Transverse colon (tissue), 4 donors: ENCODE data around the gene NXPH4. TPM values are rescaled to one million over a fixed set of nuclear protein-coding genes. Genes with fewer than 3 reads are reported as not detected.

ENCODE experiments used
- DNase-seq: peaks from one replicate; pipeline ENCODE4 v3.0.0-alpha.2; 2019
- H3K27ac ChIP-seq, 4 donors: fragments of 200-600 bp; sonication (generic); 2 replicates each; pipeline ENCODE4 v1.5.1; 2016 to 2018; ENCODE audit warnings: inconsistent platforms in 4 of 4
- H3K27me3 ChIP-seq: fragments of 200-600 bp; sonication (generic); 2 replicates; pipeline ENCODE4 v1.5.1; 2017; ENCODE audit warnings: inconsistent platforms
- H3K36me3 ChIP-seq, 4 donors: fragments of 200-600 bp; sonication (generic); 2 replicates each; pipeline ENCODE4 v1.5.1; 2017 to 2019; ENCODE audit warnings: inconsistent platforms in 4 of 4
- H3K4me1 ChIP-seq, 4 donors: fragments of 200-600 bp; sonication (generic); 2 replicates each; pipeline ENCODE4 v1.5.1; 2017 to 2020; ENCODE audit warnings: inconsistent platforms in 4 of 4
- H3K4me3 ChIP-seq, 4 donors: fragments of 200-600 bp; sonication (generic); 1 replicate in 1 of 4; 2 replicates in 3 of 4; pipeline versions ENCODE4 v1.5.1 to v1.6.1; 2017 to 2019; ENCODE audit warnings: inconsistent platforms in 4 of 4
- H3K9me3 ChIP-seq, 2 donors: fragments of 200-600 bp; sonication (generic); 2 replicates each; pipeline ENCODE4 v1.5.1; 2017 to 2019; ENCODE audit warnings: inconsistent platforms in 2 of 2
- CTCF ChIP-seq, 5 experiments: fragments of 200-600 bp in 3 of 5; fragments of 450-650 bp in 2 of 5; sonication (generic) in 3 of 5; IDR thresholded peaks; 1 replicate in 2 of 5; 2 replicates in 3 of 5; pipeline ENCODE4 v1.5.1; 2016 to 2017; ENCODE audit warnings: antibody characterized with exemption in 5 of 5, inconsistent platforms in 3 of 5, mild to moderate bottlenecking in 2 of 5, moderate library complexity in 1 of 5
- EP300 ChIP-seq: sonication (generic); formaldehyde crosslinking; IDR thresholded peaks from one replicate; pipeline ENCODE4 v1.6.1; 2017; ENCODE audit warnings: antibody characterized with exemption, low read depth
- POLR2A ChIP-seq: fragments of 450-650 bp; IDR thresholded peaks from one replicate; pipeline ENCODE4 v1.6.1; 2016; ENCODE audit warnings: antibody characterized with exemption, mild to moderate bottlenecking, moderate library complexity
- POLR2AphosphoS5 ChIP-seq, 3 donors: sonication (generic); formaldehyde crosslinking; IDR thresholded peaks; one replicate each; pipeline ENCODE4 v1.6.1; 2016; ENCODE audit warnings: antibody characterized with exemption in 3 of 3
- WGBS, 2 donors: methylation state at CpG; one replicate each; pipeline ENCODE4 v1.1.5; 2018; ENCODE audit warnings: low coverage in 1 of 2; 5-methylcytosine and 5-hydroxymethylcytosine counted together
- in situ Hi-C, 4 donors: fragments of 200-750 bp; cut with MboI; loops; one replicate each; pipeline versions ENCODE4 v1.15.0 to v1.15.1; 2017; ENCODE audit warnings: low sequenced_read_pairs in 3 of 4, low pct_ligation_motif_present in 1 of 4, low pct_unique_long_range_greater_than_20kb in 1 of 4
- intact Hi-C: fragments of 100-400 bp; cut with DNase I; formaldehyde crosslinking; loops from one replicate; pipeline ENCODE4 v1.15.1; 2023; ENCODE audit warnings: low total_unique reads
- total RNA-seq, 4 donors: library from RNA; depleted of rRNA; stranded (reverse); fragments of >200 nt; gene quantifications; one replicate each; pipeline ENCODE4 v1.1.0, GENCODE V29; 2016

NXPH4 gene
- total RNA-seq, 4 donors from 2014 or later: not detected

- no peak overlapping the region for H3K27ac ChIP-seq
- H3K27me3 ChIP-seq: peaks cover 88% of the 10 kb centered on the region
- H3K4me3 ChIP-seq: no peak overlapping the region
- peaks cover 11 to 28% (median 17%) of the 10 kb centered on the region in 4 donors for H3K4me1 ChIP-seq
- WGBS, 2 donors: 68 to 82% methylated on average over 3 to 22 of the region's 22 CpGs
- in situ Hi-C loops (no loop called here), intact Hi-C loops (no loop called here)
- TF ChIP-seq POLR2AphosphoS5 (IDR thresholded peaks at IDR 0.05): no peak
- no peak for TF ChIP-seq CTCF (IDR thresholded peaks at IDR 0.05)
- TF ChIP-seq EP300: no peak
- no peak for DNase-seq
- H3K9me3 ChIP-seq: no peaks in the 10 kb centered on the region
- no peaks in the 10 kb centered on the region for H3K36me3 ChIP-seq
These were observed 6.9 kb downstream of the NXPH4 start for GRCh38 chr12:57223191-57224165.

- in situ Hi-C loops: no loop called here
- intact Hi-C loops: no loop called here
- Histone ChIP-seq H3K4me3 (no peak overlapping the region), H3K4me1 (peaks cover 11 to 35% (median 21%) of the 10 kb centered on the region in 4 donors), H3K27ac (no peak overlapping the region), H3K9me3 (no peaks in the 10 kb centered on the region), H3K36me3 (no peaks in the 10 kb centered on the region), H3K27me3 (peaks cover 79% of the 10 kb centered on the region)
- no peak for TF ChIP-seq POLR2A
- TF ChIP-seq EP300: no peak
- TF ChIP-seq CTCF (IDR thresholded peaks at IDR 0.05): no peak
- no peak for TF ChIP-seq POLR2AphosphoS5 (IDR thresholded peaks at IDR 0.05)
- DNase-seq: no peak
- 58 to 87% methylated on average over 3 to 29 of the region's 30 CpGs for WGBS, 2 donors
These were observed 7.8 kb downstream of the NXPH4 start for GRCh38 chr12:57224278-57224972.

GRCh38 chr12:57224973-57225679 lies 8.5 kb downstream of the NXPH4 start:
- H3K27ac ChIP-seq: no peak overlapping the region
- 9% methylated on average over 41 of the region's 61 CpGs; no CpG with 5 or more reads in 1 of the 2 donors for WGBS, 2 donors
- H3K27me3 ChIP-seq: peaks cover 72% of the 10 kb centered on the region
- intact Hi-C loops: no loop called here
- peak; percentile 69 for DNase-seq
- in situ Hi-C loops: no loop called here
- peaks cover 13 to 38% (median 23%) of the 10 kb centered on the region in 4 donors for H3K4me1 ChIP-seq
- no peak for TF ChIP-seq POLR2AphosphoS5 (IDR thresholded peaks at IDR 0.05)
- no peak for TF ChIP-seq POLR2A
- TF ChIP-seq EP300: no peak
- peak; percentile 37 to 74 (median 72) for TF ChIP-seq CTCF (IDR thresholded peaks at IDR 0.05)
- no peaks in the 10 kb centered on the region for H3K36me3 ChIP-seq
- no peaks in the 10 kb centered on the region for H3K9me3 ChIP-seq
- peak overlapping the region in 1 of 4 donors; percentile 1 for H3K4me3 ChIP-seq
